T-cell (primary cell): ENCODE results near the gene OMG. TPM values are rescaled to one million over a fixed set of nuclear protein-coding genes. Genes with fewer than 3 reads are reported as not detected.

Source experiments
- ATAC-seq, 4 experiments: fragments of 200-7000 bp in 3 of 4; fragments of 150-1000 bp in 1 of 4; cut with Tn5 transposase; replicated peaks in 1 of 4; 1 replicate in 3 of 4; 2 replicates in 1 of 4; pipeline ENCODE4 v1.10.0; 2021; ENCODE audit warnings: moderate library complexity in 3 of 4, mild to moderate bottlenecking in 2 of 4, moderate number of reproducible peaks in 1 of 4
- CTCF ChIA-PET, 2 donors: fragments of 300-600 bp; sonication (Branson Sonifier 250); formaldehyde crosslinking; loops; one replicate each; lab custom pipeline; 2022; ENCODE audit warnings: antibody characterized with exemption in 2 of 2; lab: Charles Lee
- POLR2A ChIA-PET, 2 donors: fragments of 300-600 bp; sonication (Branson Sonifier 250); formaldehyde crosslinking; loops; one replicate each; lab custom pipeline; 2022; ENCODE audit warnings: antibody characterized with exemption in 2 of 2; lab: Charles Lee
- DNase-seq, 35 experiments: peaks; one replicate each; pipeline versions ENCODE4 v3.0.0 to v3.0.0-alpha.2; 2013 to 2023
- H3K27ac ChIP-seq: one replicate; pipeline ENCODE4 v1.5.1; 2013; ENCODE audit warnings: low read length
- H3K27me3 ChIP-seq, 2 experiments: replicated peaks in 1 of 2; 1 replicate in 1 of 2; 2 replicates in 1 of 2; pipeline versions ENCODE4 v1.6.1 to v1.7.0; 2013; ENCODE audit warnings: low read length in 1 of 2, mixed read lengths in 1 of 2; ENCODE audit not compliant: control insufficient read depth in 2 of 2, insufficient read depth in 2 of 2; ENCODE audit errors: extremely low read depth in 1 of 2
- H3K36me3 ChIP-seq, 2 donors: 1 replicate in 1 of 2; 2 replicates in 1 of 2; pipeline versions ENCODE4 v1.6.1 to v1.7.0; 2013; ENCODE audit warnings: low read length in 1 of 2; ENCODE audit not compliant: control insufficient read depth in 2 of 2, insufficient read depth in 1 of 2; ENCODE audit errors: extremely low read depth in 1 of 2
- H3K4me1 ChIP-seq, 2 experiments: 1 replicate in 1 of 2; 2 replicates in 1 of 2; pipeline versions ENCODE4 v1.6.1 to v1.7.0; 2013; ENCODE audit warnings: low read length in 2 of 2, mixed read lengths in 1 of 2; ENCODE audit not compliant: insufficient read depth in 2 of 2, control insufficient read depth in 1 of 2; ENCODE audit errors: extremely low read depth in 1 of 2
- H3K4me3 ChIP-seq, 2 donors: 1 replicate in 1 of 2; 2 replicates in 1 of 2; pipeline versions ENCODE4 v1.5.1 to v1.7.0; 2013; ENCODE audit warnings: mild to moderate bottlenecking in 2 of 2, low read length in 1 of 2, moderate library complexity in 1 of 2; ENCODE audit not compliant: control insufficient read depth in 1 of 2; ENCODE audit errors: extremely low read depth in 1 of 2
- H3K9me3 ChIP-seq: 2 replicates; pipeline ENCODE4 v1.7.0; 2013
- H3K27ac Mint-ChIP-seq, 2 donors: one replicate each; pipeline ENCODE4 v1.8.0; 2020 to 2021; ENCODE audit warnings: mild to moderate bottlenecking in 2 of 2, mixed read lengths in 2 of 2
- H3K27me3 Mint-ChIP-seq, 2 donors: one replicate each; pipeline ENCODE4 v1.8.0; 2021 to 2022; ENCODE audit warnings: mixed read lengths in 2 of 2
- H3K36me3 Mint-ChIP-seq: one replicate; pipeline ENCODE4 v1.8.0; 2021; ENCODE audit warnings: mixed read lengths
- H3K4me1 Mint-ChIP-seq, 3 donors: one replicate each; pipeline ENCODE4 v1.8.0; 2020 to 2022; ENCODE audit warnings: mixed read lengths in 3 of 3, mild to moderate bottlenecking in 1 of 3
- H3K4me3 Mint-ChIP-seq, 3 donors: one replicate each; pipeline ENCODE4 v1.8.0; 2020 to 2022; ENCODE audit warnings: mild to moderate bottlenecking in 3 of 3, mixed read lengths in 3 of 3, moderate library complexity in 3 of 3
- H3K9me3 Mint-ChIP-seq, 3 donors: one replicate each; pipeline ENCODE4 v1.8.0; 2020 to 2022; ENCODE audit warnings: mixed read lengths in 3 of 3
- WGBS: methylation state at CpG from one replicate; pipeline ENCODE4 v1.1.5; 2013; ENCODE audit warnings: missing lambda C conversion rate; ENCODE audit not compliant: insufficient coverage; 5-methylcytosine and 5-hydroxymethylcytosine counted together
- total RNA-seq, 35 experiments: library from RNA in 6 of 35; stranded (reverse) in 6 of 35; fragments of 120-200 nt in 1 of 35; gene quantifications; one replicate each; pipeline versions ENCODE4 v1.2.1 to v1.2.4 and lab custom pipeline; 2013 to 2026

The OMG gene
- total RNA-seq, 5 donors from 2014 or later (not counting 1 experiment from before 2014, with no cell fraction given) = 0.43 to 1.1 (median 0.80) TPM

- H3K9me3 ChIP-seq = no peaks in the 10 kb centered on the region
- peaks cover 0 to 3% of the 10 kb centered on the region in 2 donors for H3K36me3 ChIP-seq
- Mint-ChIP-seq H3K4me3 (peak overlapping the region; percentile 77 to 94 (median 88)), H3K9me3 (no peaks in the 10 kb centered on the region), H3K4me1 (peaks cover 54 to 71% (median 60%) of the 10 kb centered on the region in 3 donors), H3K27me3 (no peaks in the 10 kb centered on the region), H3K36me3 (peaks cover 11% of the 10 kb centered on the region), H3K27ac (peak overlapping the region; percentile 93 to 99)
- POLR2A ChIA-PET = interaction anchor here (0.6 to 1.0 kb wide), 3 partner anchors 10 to 61 kb away, joined by 3 to 6 read pairs (median 3); partner anchors contain the start of gene EVI2A (in 1 of the 2)
- H3K4me3 ChIP-seq = peak overlapping the region; percentile 67 to 87
- peak overlapping the region; percentile 90 for H3K27ac ChIP-seq
- H3K4me1 ChIP-seq = peaks cover 25 to 54% of the 10 kb centered on the region in 2 experiments
- H3K27me3 ChIP-seq = no peaks in the 10 kb centered on the region
- peak in 1 of 35 experiments; percentile 37 for DNase-seq
- WGBS = no CpG with 5 or more reads among the region's 3 CpGs
- CTCF ChIA-PET = interaction anchor here (0.6 to 2.8 kb wide), 5 partner anchors 9 to 316 kb away, joined by 3 to 23 read pairs (median 5); partner anchors contain the start of gene EVI2A (in 1 of the 2)
- ATAC-seq = no peak
These were observed 14.5 kb upstream of the OMG start for GRCh38 chr17:31311526-31311925.

GRCh38 chr17:31310886-31311285, 13.8 kb upstream of the OMG start:
- Mint-ChIP-seq H3K9me3 (no peaks in the 10 kb centered on the region), H3K27me3 (no peaks in the 10 kb centered on the region), H3K4me1 (peaks cover 55 to 71% (median 60%) of the 10 kb centered on the region in 3 donors), H3K36me3 (peaks cover 17% of the 10 kb centered on the region), H3K27ac (peak overlapping the region; percentile 93 to 99), H3K4me3 (peak overlapping the region; percentile 77 to 94 (median 88))
- DNase-seq = peak in 5 of 35 experiments; percentile 9 to 39 (median 24)
- Histone ChIP-seq H3K9me3 (no peaks in the 10 kb centered on the region), H3K4me1 (peaks cover 23 to 48% of the 10 kb centered on the region in 2 experiments), H3K27me3 (no peaks in the 10 kb centered on the region), H3K36me3 (peaks cover 0 to 9% of the 10 kb centered on the region in 2 donors), H3K27ac (peak overlapping the region; percentile 90), H3K4me3 (peak overlapping the region; percentile 67 to 75)
- peak in 1 of 4 experiments; percentile 30 for ATAC-seq
- ChIA-PET CTCF (interaction anchor here (0.6 to 2.8 kb wide), 4 partner anchors 9 to 298 kb away, joined by 3 to 23 read pairs (median 10); partner anchors contain the start of gene EVI2A (in 1 of the 2)), POLR2A (interaction anchor here (0.6 to 2.4 kb wide), 4 partner anchors 8 to 50 kb away, joined by 3 to 17 read pairs (median 4); partner anchors contain the start of gene EVI2A (in 1 of the 2))
- WGBS = no CpG with 5 or more reads among the region's 7 CpGs

GRCh38 chr17:31310260-31310659, 13.2 kb upstream of the OMG start:
- Mint-ChIP-seq H3K4me3 (peak overlapping the region; percentile 77 to 94 (median 88)), H3K4me1 (peaks cover 55 to 70% (median 61%) of the 10 kb centered on the region in 3 donors), H3K9me3 (peaks cover 0 to under 1% (median under 1%) of the 10 kb centered on the region in 3 donors), H3K27me3 (no peaks in the 10 kb centered on the region), H3K27ac (peak overlapping the region; percentile 93 to 94), H3K36me3 (peaks cover 23% of the 10 kb centered on the region)
- ATAC-seq = peak; percentile 68 to 85 (median 80)
- Histone ChIP-seq H3K27ac (peak overlapping the region; percentile 90), H3K4me1 (peaks cover 19 to 42% of the 10 kb centered on the region in 2 experiments), H3K9me3 (no peaks in the 10 kb centered on the region), H3K36me3 (peaks cover 0 to 15% of the 10 kb centered on the region in 2 donors), H3K27me3 (no peaks in the 10 kb centered on the region), H3K4me3 (peak overlapping the region; percentile 67 to 75)
- ChIA-PET POLR2A (interaction anchor here (0.6 to 2.4 kb wide), 3 partner anchors 9 to 11 kb away, joined by 4 to 17 read pairs (median 4); partner anchors contain the start of gene EVI2A (in 1 of the 2)), CTCF (interaction anchor here (0.6 to 2.8 kb wide), 5 partner anchors 10 to 495 kb away, joined by 3 to 23 read pairs (median 4); partner anchors contain the start of gene EVI2A (in 1 of the 2))
- 0% methylated on average over 1 of the region's 2 CpGs for WGBS
- DNase-seq = peak; percentile 9 to 87 (median 72)

- H3K4me1 ChIP-seq = peaks cover 19 to 37% of the 10 kb centered on the region in 2 experiments
- peaks cover 0 to 22% of the 10 kb centered on the region in 2 donors for H3K36me3 ChIP-seq
- Mint-ChIP-seq H3K4me1 (peaks cover 57 to 72% (median 61%) of the 10 kb centered on the region in 3 donors), H3K9me3 (peaks cover 0 to 5% (median 4%) of the 10 kb centered on the region in 3 donors), H3K4me3 (peak overlapping the region; percentile 77 to 94 (median 88)), H3K27me3 (no peaks in the 10 kb centered on the region), H3K27ac (peak overlapping the region; percentile 93 to 94), H3K36me3 (peaks cover 30% of the 10 kb centered on the region)
- H3K27ac ChIP-seq = peak overlapping the region; percentile 90
- CTCF ChIA-PET = interaction anchor here in 1 of 2 donors (2.8 kb wide), 1 partner anchor 11 kb away, joined by 23 read pairs; the partner anchor contains the start of gene EVI2A
- peak overlapping the region; percentile 67 to 75 for H3K4me3 ChIP-seq
- H3K9me3 ChIP-seq = no peaks in the 10 kb centered on the region
- DNase-seq (peak in 1 of 35 experiments; percentile 60), ATAC-seq (peak in 1 of 4 experiments; percentile 21)
- POLR2A ChIA-PET = interaction anchor here in 1 of 2 donors (1.1 to 2.4 kb wide), 2 partner anchors 10 to 12 kb away, joined by 5 to 17 read pairs; partner anchors contain the start of gene EVI2A
- no CpG with 5 or more reads among the region's 2 CpGs for WGBS
- H3K27me3 ChIP-seq = no peaks in the 10 kb centered on the region
These were observed 12.5 kb upstream of the OMG start for GRCh38 chr17:31309556-31309955.

GRCh38 chr17:31308372-31309334, 11.6 kb upstream of the OMG start:
- peak in 1 of 4 experiments; percentile 42 for ATAC-seq
- H3K4me1 Mint-ChIP-seq = peaks cover 60 to 78% (median 65%) of the 10 kb centered on the region in 3 donors
- Histone ChIP-seq H3K4me3 (peak overlapping the region in 1 of 2 donors; percentile 67), H3K36me3 (peaks cover 0 to 29% of the 10 kb centered on the region in 2 donors), H3K4me1 (peaks cover 19 to 33% of the 10 kb centered on the region in 2 experiments), H3K27me3 (no peaks in the 10 kb centered on the region), H3K27ac (peak overlapping the region; percentile 90), H3K9me3 (no peaks in the 10 kb centered on the region)
- ChIA-PET POLR2A (interaction anchor here in 1 of 2 donors (0.5 to 2.4 kb wide), 3 partner anchors 11 to 13 kb away, joined by 3 to 17 read pairs (median 5); partner anchors contain the start of gene EVI2A), CTCF (interaction anchor here in 1 of 2 donors (0.6 to 0.7 kb wide), 2 partner anchors 61 to 186 kb away, joined by 3 to 6 read pairs; no protein-coding TSS in a partner anchor)
- H3K27me3 Mint-ChIP-seq = no peaks in the 10 kb centered on the region
- H3K36me3 Mint-ChIP-seq = peaks cover 39% of the 10 kb centered on the region
- peak overlapping the region; percentile 77 to 94 (median 88) for H3K4me3 Mint-ChIP-seq
- peak in 1 of 35 experiments; percentile 62 for DNase-seq
- WGBS = 43% methylated on average over 3 of the region's 5 CpGs
- peak overlapping the region; percentile 93 to 94 for H3K27ac Mint-ChIP-seq
- peaks cover 0 to 5% (median 4%) of the 10 kb centered on the region in 3 donors for H3K9me3 Mint-ChIP-seq
